NCI-H2196 (cell line): ENCODE measurements around the gene AKNA.

Source experiments
- DNase-seq: peaks from one replicate; lab custom pipeline; 2025; ENCODE audit not compliant: unreplicated experiment; lab: John Stamatoyannopoulos, UW

AKNA gene

GRCh38 chr9:114396558-114397218 lies 8.9 kb upstream of the AKNA start:
- DNase-seq, result no peak

- DNase-seq, result no peak
Measured at GRCh38 chr9:114395768-114396167, 8.0 kb upstream of the AKNA start.

- no peak for DNase-seq
Measured at GRCh38 chr9:114395334-114395617, 7.5 kb upstream of the AKNA start.

GRCh38 chr9:114394523-114395333 lies 6.9 kb upstream of the AKNA start:
- no peak for DNase-seq

DNA sequence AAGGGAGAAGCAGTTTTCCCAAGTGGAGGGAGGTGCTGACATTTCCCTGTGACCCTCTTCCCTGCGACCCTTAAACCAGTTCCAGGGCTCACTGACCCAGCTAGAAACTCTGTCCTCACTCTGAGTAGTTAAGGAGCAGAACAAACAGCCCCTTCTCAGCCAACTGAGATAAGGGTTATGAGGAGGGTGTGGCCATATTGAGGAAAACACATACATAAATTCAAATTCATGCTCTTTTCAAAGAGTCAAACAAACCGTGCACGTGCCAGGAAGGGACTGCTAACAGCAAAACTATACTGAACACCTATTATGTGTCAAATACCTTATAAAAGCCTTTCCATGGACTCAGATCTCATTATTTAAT lies 4.9 kb upstream of the AKNA start:
- DNase-seq, result no peak

DNA sequence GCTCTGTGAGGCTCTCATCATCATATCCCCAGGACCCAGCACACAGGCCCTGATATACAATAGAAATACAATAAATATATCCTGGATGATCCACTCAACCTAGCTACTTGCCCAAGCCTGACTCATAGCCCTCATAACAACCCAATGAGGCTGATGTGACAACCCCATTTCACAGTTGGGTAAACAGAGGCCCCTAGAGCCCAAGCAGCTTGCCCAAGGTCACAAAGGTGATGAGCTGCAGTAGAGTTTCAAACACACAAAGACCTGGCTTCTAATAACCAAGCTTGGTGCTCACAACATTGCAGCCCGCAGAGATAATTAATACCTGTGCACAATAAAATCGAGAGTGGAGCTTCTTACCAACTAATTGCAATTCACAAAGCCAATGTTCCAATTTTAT lies 3.2 kb upstream of the AKNA start:
- DNase-seq, result no peak

DNA sequence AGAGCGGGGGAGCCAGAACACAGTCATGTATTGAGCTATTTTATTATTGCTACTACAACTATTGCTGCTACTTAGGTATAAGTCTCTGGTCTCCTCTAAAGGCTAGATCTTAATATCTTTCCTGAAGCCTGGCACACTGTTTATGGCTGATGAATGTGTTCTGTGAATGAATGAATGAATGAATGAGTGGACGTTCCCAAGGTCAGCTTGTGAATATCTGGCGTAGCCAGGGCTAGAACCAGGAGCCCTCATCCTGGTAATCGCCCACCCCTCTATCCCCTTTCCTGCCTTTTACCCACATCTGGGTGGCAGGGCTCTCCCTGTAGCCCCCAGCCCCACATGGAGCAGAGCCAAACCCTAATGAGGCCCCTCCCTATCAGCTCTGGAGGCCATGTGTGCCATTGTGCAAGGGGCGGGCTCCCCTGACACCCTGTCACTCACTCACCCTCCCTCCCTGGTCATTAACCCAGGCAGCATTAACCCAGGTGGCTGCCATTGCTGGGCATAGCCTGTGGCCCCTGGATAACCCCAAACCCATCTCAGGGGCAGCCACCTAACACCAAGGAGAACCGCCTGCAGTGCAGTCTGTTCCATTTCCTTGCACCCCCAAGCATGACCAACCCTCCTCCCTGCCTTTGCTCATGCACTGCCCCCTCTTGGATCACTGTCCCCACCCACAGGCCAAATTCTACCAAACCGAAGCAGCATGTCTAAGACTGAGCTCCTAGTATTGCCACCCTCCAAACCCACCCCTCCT lies 2.0 kb upstream of the AKNA start:
- DNase-seq, result no peak

- no peak for DNase-seq
Measured at GRCh38 chr9:114388764-114389375, 1.1 kb upstream of the AKNA start.

DNA sequence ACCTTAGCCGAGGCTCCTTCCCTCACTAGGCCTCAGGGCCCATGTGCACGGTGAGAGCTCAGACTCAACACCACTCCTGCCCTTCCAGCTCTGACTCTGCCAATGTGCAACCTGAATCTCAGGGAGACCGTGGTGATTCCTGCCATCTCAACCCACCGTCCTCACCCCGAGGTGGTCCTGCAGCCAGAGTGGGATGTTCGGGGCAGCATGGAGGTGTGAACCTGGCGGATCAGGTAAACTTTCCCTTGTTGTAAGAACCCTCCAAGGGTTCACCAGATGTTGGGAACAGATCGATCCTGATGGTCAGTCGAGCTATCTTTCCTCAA lies 538 bp upstream of the AKNA start:
- no peak for DNase-seq

DNA sequence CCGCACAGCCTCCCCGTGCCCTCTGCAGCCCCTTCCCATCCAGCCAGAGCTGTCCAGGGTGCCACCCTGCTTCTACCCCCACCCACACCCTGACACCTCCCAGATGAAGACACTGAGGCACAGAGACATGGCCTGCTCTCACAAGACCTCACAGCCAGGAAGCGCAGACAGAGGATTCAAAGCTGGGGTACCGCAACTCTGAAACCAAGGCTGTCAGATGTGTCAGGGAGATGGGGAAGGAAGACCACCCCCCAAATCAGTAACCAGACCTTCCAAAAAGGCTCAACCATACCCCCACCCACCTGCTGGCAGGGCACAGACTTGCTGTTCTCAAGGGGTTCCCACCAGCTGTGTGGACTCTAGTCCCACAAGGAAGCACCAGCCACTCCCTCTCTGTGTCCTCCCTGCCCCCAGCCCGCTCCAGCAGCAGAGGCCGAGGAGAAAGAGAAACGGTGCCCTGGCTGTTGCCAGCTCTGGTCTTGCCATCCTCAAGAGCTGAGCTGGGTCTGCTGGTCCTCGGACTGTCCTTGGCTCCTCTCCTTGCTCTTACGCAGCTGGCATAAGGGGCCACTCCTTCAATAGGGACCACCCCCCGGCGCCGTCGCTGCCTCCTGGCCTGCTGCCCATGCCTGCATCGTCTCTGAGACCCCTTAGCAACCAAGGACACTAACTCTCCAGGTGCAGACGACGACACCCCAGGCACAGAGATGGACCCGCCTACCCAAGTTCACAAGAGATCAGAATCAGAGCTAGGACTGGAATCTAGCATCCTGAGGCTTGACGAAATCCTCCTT lies 699 bp downstream of the AKNA start:
- DNase-seq, result no peak

- no peak for DNase-seq
Measured at GRCh38 chr9:114386361-114386885, 1.4 kb downstream of the AKNA start.

DNA sequence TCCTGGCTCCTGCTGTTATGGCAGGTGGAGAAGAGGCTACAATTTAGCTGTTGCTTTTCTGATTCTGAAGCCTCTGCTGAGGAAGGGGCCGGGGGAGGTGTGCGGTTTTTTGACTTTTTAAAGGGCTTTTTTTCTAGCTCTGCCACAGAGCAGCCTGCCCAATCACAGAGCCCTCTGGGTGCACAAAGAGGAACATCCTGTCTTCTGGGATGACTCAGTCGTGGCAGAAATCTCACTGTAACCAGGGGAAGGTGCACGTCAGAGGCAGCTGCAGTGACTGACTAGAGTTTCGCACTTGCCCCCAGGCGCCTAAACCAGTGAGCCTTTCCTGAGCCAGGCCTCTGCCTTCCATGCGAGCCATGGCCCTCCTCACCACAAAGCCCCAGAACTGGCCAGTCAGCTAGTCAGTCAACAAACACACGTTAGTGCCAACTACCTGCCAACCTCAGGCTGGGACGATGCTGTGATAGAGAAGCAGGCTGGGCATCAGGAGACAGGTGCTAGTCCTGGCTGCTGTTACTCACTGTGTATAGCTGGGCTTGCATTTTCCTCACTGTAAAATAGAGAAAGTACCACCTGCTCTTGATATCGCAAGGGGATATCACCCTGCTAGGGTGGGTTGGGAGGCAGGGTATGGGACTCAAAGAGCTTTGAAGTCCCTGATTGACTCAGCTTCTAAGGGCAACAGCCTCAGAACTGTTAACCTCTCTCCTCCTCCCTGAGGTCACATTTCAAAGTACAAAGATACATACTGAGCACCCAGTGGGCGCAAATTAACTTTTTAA lies 2.2 kb downstream of the AKNA start:
- no peak for DNase-seq

DNA sequence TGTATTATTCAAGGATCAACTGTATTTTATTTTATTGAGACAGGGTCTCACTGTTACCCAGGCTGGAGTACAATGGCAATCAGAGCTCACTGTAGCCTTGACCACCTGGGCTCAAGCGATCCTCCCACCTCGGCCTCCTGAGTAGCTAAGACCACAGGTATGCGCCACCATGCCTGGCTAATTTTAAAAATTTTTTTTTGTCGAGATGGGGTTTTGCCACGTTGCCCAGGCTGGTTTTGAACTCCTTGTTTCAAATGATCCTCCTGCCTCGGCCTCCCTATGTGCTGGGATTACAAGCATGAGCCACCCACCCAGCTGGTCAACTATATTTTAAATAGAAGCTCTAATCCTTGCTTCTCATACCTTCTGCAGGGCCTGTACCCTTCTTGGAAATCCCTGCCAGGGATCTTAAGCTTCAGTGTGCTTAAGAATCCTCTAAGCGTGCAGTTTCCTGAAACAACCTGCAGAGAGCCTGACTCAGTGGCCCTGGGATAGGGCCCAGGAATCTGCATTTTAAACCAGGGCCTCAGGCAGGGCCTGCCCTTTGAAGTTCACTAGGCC lies 2.9 kb downstream of the AKNA start:
- DNase-seq, result no peak

- no peak for DNase-seq
Measured at GRCh38 chr9:114384341-114384740, 3.4 kb downstream of the AKNA start.

GRCh38 chr9:114383521-114384231 lies 4.1 kb downstream of the AKNA start:
- no peak for DNase-seq

GRCh38 chr9:114382699-114383520 lies 4.9 kb downstream of the AKNA start:
- DNase-seq, result no peak

DNA sequence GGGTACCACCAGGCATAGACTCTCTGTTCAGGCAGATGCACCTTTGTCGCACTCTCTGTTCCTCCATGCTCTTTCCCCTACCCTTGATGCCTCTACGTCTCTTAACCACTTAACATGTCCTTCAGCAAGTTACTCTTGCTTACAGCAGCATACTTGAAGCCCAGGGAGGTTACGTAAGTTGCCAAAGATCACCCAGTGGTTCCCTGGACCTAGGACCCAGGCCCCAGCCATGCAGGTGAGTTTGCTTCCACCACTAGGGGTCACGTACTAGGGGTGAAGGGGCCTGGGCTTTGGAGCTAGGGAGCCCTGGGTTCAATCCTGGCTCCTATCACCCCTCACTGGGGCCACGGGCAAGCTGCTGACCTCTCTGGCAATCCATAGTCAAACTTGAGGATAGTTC lies 8.9 kb downstream of the AKNA start:
- no peak for DNase-seq

- no peak for DNase-seq
Measured at GRCh38 chr9:114378016-114378415, 9.8 kb downstream of the AKNA start.
